H1 (cell line): ENCODE results near the gene IL1A. TPM values are rescaled to one million over a fixed set of nuclear protein-coding genes. Genes with fewer than 3 reads are reported as not detected.

Source experiments
- CTCF ChIA-PET: fragments of 300-600 bp; sonication (Branson Sonifier 250); formaldehyde crosslinking; loops from one replicate; lab custom pipeline; 2021; ENCODE audit not compliant: partially characterized antibody; lab: Charles Lee
- POLR2A ChIA-PET: fragments of 300-600 bp; sonication (Branson Sonifier 250); formaldehyde crosslinking; loops from one replicate; lab custom pipeline; 2021; ENCODE audit warnings: inconsistent platforms; ENCODE audit not compliant: partially characterized antibody; lab: Charles Lee
- DNase-seq, 2 experiments: peaks; one replicate each; pipeline versions ENCODE4 v3.0.0 to v3.0.0-alpha.2; 2010 to 2022; ENCODE audit warnings: low spot score in 2 of 2, low read depth in 1 of 2, mixed read lengths in 1 of 2
- FAIRE-seq: peaks from 2 replicates; lab custom pipeline; 2011; peaks lifted over from hg19 to GRCh38; lab: Jason Lieb, UNC
- H2AFZ ChIP-seq: 2 replicates; pipeline ENCODE4 v1.8.1; 2012; ENCODE audit warnings: low read length, inconsistent platforms
- H2AK5ac ChIP-seq: 2 replicates; pipeline ENCODE4 v1.6.1; 2013; ENCODE audit warnings: low read depth, low read length
- H2BK120ac ChIP-seq: replicated peaks from 2 replicates; pipeline ENCODE3; 2013; ENCODE audit warnings: low read depth, low read length, inconsistent platforms
- H2BK12ac ChIP-seq: 2 replicates; pipeline ENCODE4 v1.6.1; 2013; ENCODE audit warnings: low read depth, low read length
- H2BK15ac ChIP-seq: 2 replicates; pipeline ENCODE4 v1.6.1; 2013; ENCODE audit warnings: low read length
- H2BK20ac ChIP-seq: 2 replicates; pipeline ENCODE4 v1.6.1; 2013; ENCODE audit warnings: low read length
- H2BK5ac ChIP-seq: 2 replicates; pipeline ENCODE4 v1.6.1; 2013; ENCODE audit warnings: low read depth, low read length
- H3K14ac ChIP-seq: 2 replicates; pipeline ENCODE4 v1.6.1; 2013; ENCODE audit warnings: inconsistent platforms; ENCODE audit not compliant: insufficient read length
- H3K18ac ChIP-seq: 2 replicates; pipeline ENCODE4 v1.6.1; 2013; ENCODE audit warnings: low read length; ENCODE audit errors: extremely low read depth
- H3K23ac ChIP-seq: 2 replicates; pipeline ENCODE4 v1.6.1; 2013; ENCODE audit warnings: inconsistent platforms; ENCODE audit not compliant: insufficient read length
- H3K23me2 ChIP-seq: 2 replicates; pipeline ENCODE4 v1.6.1; 2013; ENCODE audit warnings: low read depth, low read length
- H3K27ac ChIP-seq: 2 replicates; pipeline ENCODE4 v1.6.1; 2011; ENCODE audit warnings: low read depth, low read length, inconsistent platforms
- H3K27me3 ChIP-seq, 4 experiments: replicated peaks in 1 of 4; 1 replicate in 1 of 4; 2 replicates in 3 of 4; pipeline versions ENCODE4 v1.6.1 to v1.8.1; 2011 to 2013; ENCODE audit warnings: low read length in 3 of 4, mild to moderate bottlenecking in 3 of 4, inconsistent platforms in 2 of 4, mixed read lengths in 2 of 4, moderate library complexity in 1 of 4; ENCODE audit not compliant: control insufficient read depth in 3 of 4, insufficient read depth in 3 of 4; ENCODE audit errors: extremely low read depth in 1 of 4
- H3K36me3 ChIP-seq, 4 experiments: 2 replicates each; pipeline versions ENCODE4 v1.6.1 to v1.8.1; 2011 to 2013; ENCODE audit warnings: mild to moderate bottlenecking in 4 of 4, low read length in 3 of 4, moderate library complexity in 2 of 4, control low read depth in 1 of 4, inconsistent platforms in 1 of 4; ENCODE audit not compliant: insufficient read depth in 4 of 4, control insufficient read depth in 2 of 4
- H3K4ac ChIP-seq: replicated peaks from 2 replicates; pipeline ENCODE3; 2013; ENCODE audit warnings: low read length, low read depth, mixed read lengths, inconsistent platforms; ENCODE audit not compliant: insufficient read length
- H3K4me1 ChIP-seq, 4 experiments: replicated peaks in 1 of 4; 1 replicate in 1 of 4; 2 replicates in 3 of 4; pipeline versions ENCODE4 v1.6.1 to v1.8.1; 2011 to 2013; ENCODE audit warnings: low read length in 3 of 4, inconsistent platforms in 2 of 4, mixed read lengths in 1 of 4; ENCODE audit not compliant: insufficient read depth in 4 of 4, control insufficient read depth in 3 of 4
- H3K4me2 ChIP-seq, 2 experiments: 2 replicates each; pipeline versions ENCODE4 v1.6.1 to v1.8.1; 2011 to 2013; ENCODE audit warnings: low read depth in 2 of 2, low read length in 2 of 2, control low read depth in 1 of 2, inconsistent platforms in 1 of 2, mild to moderate bottlenecking in 1 of 2; ENCODE audit not compliant: insufficient read depth in 1 of 2
- H3K4me3 ChIP-seq, 4 experiments: fragments of 200-600, 300-600 bp in 1 of 4; sonication (generic), shearing (Covaris generic), sonication (Bioruptor Twin) in 1 of 4; 2 replicates each; pipeline versions ENCODE4 v1.5.1 to v1.8.1; 2011 to 2016; ENCODE audit warnings: low read length in 4 of 4, low read depth in 3 of 4, control low read depth in 2 of 4, inconsistent platforms in 2 of 4, mild to moderate bottlenecking in 2 of 4, mixed read lengths in 1 of 4, moderate library complexity in 1 of 4; ENCODE audit not compliant: insufficient read depth in 2 of 4; ENCODE audit errors: extremely low read depth in 1 of 4
- H3K56ac ChIP-seq: replicated peaks from 2 replicates; pipeline ENCODE3; 2013; ENCODE audit warnings: low read depth, mild to moderate bottlenecking, mixed read lengths, low read length, inconsistent platforms; ENCODE audit not compliant: insufficient read length
- H3K79me1 ChIP-seq: 2 replicates; pipeline ENCODE4 v1.6.1; 2013; ENCODE audit warnings: low read depth, low read length, control low read depth
- H3K79me2 ChIP-seq, 2 experiments: 2 replicates each; pipeline versions ENCODE4 v1.6.1 to v1.8.1; 2012 to 2013; ENCODE audit warnings: low read length in 2 of 2, mild to moderate bottlenecking in 2 of 2, inconsistent platforms in 1 of 2; ENCODE audit not compliant: insufficient read depth in 2 of 2, control insufficient read depth in 1 of 2
- H3K9ac ChIP-seq, 4 experiments: replicated peaks in 1 of 4; 1 replicate in 1 of 4; 2 replicates in 3 of 4; pipeline versions ENCODE4 v1.6.1 to v1.8.1; 2011 to 2013; ENCODE audit warnings: low read depth in 3 of 4, low read length in 3 of 4, control low read depth in 2 of 4, mild to moderate bottlenecking in 2 of 4, moderate library complexity in 2 of 4, inconsistent platforms in 1 of 4; ENCODE audit errors: extremely low read depth in 1 of 4
- H3K9me3 ChIP-seq, 2 experiments: 2 replicates each; pipeline versions ENCODE4 v1.6.1 to v1.8.1; 2012 to 2013; ENCODE audit warnings: mild to moderate bottlenecking in 2 of 2, moderate library complexity in 2 of 2, control low read depth in 1 of 2, inconsistent platforms in 1 of 2, low read depth in 1 of 2, low read length in 1 of 2, mixed read lengths in 1 of 2; ENCODE audit not compliant: insufficient read depth in 2 of 2
- H4K20me1 ChIP-seq, 2 experiments: replicated peaks in 1 of 2; 2 replicates each; pipeline versions ENCODE3 to v1.8.1; 2011 to 2013; ENCODE audit warnings: inconsistent platforms in 2 of 2, low read length in 2 of 2, mild to moderate bottlenecking in 1 of 2; ENCODE audit not compliant: insufficient read depth in 2 of 2, control insufficient read depth in 1 of 2
- H4K5ac ChIP-seq: 2 replicates; pipeline ENCODE4 v1.6.1; 2013; ENCODE audit warnings: low read length, low read depth, mixed read lengths, inconsistent platforms; ENCODE audit not compliant: insufficient read length
- H4K8ac ChIP-seq: 2 replicates; pipeline ENCODE4 v1.8.0; 2013; ENCODE audit warnings: mild to moderate bottlenecking, moderate library complexity, low read length, inconsistent platforms; ENCODE audit not compliant: insufficient read depth; ENCODE audit errors: extremely low read depth
- H4K91ac ChIP-seq: replicated peaks from 2 replicates; pipeline ENCODE3; 2013; ENCODE audit warnings: low read length, mixed read lengths, inconsistent platforms; ENCODE audit not compliant: insufficient read length
- CHD1 ChIP-seq: IDR thresholded peaks from 2 replicates; pipeline ENCODE4 v1.6.1; 2012; ENCODE audit warnings: low read depth, low read length, improper control_type of control experiment
- RXRA ChIP-seq: IDR thresholded peaks from 2 replicates; pipeline ENCODE4 v1.6.1; 2011; ENCODE audit warnings: low read depth, mild to moderate bottlenecking, low read length, moderate library complexity; ENCODE audit not compliant: insufficient read depth
- TCF12 ChIP-seq: IDR thresholded peaks from 2 replicates; pipeline ENCODE4 v1.6.1; 2011; ENCODE audit warnings: low read depth, mild to moderate bottlenecking, low read length
- polyA plus RNA-seq, 7 experiments: library from polyadenylated mRNA; depleted of rRNA in 3 of 7; stranded (reverse) in 5 of 7; unstranded in 2 of 7; fragments of >200 nt in 5 of 7; fragments of 200-250 nt in 2 of 7; gene quantifications; 1 replicate in 5 of 7; 2 replicates in 1 of 7; 4 replicates in 1 of 7; pipeline versions ENCODE4 v1.2.1 to v1.2.3, GENCODE V29; 2011 to 2013; ENCODE audit warnings: missing spikeins in 2 of 7, mixed read lengths in 2 of 7
- total RNA-seq: library from RNA; stranded (reverse); fragmentation: NEBNext Ultra II Directional; extraction: Animal tissue kit (Norgen Biotek cat#: 25700); gene quantifications from 2 replicates; pipeline ENCODE4 v1.2.1, GENCODE V29; 2021

IL1A gene
- total and polyA plus RNA-seq, 2 of the 8 experiments (the other 6 are each of a cell fraction or from before 2014, with no cell fraction given), result 0.32 to 0.74 TPM

DNA sequence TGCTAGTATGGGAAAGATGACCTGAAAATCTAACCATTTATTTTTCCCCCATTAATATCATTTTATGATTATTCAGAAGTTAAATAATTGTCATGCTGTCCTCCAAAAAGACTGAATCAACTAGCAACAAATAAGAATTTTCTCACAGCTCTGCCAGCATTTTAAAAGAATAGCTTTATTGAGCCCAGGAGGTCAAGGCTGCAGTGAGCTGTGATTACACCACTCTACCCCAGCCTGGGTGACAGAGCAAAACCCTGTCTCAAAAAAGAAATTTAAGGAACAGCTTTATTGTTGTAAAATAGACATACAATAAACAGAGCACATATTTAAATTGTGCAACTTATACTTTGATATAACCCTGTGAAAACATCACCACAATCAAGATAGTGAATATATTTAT lies 24.8 kb upstream of the IL1A start:
- Histone ChIP-seq H3K23me2 (no peaks in the 10 kb centered on the region), H3K23ac (no peak overlapping the region), H3K14ac (no peak overlapping the region), H3K36me3 (no peaks in the 10 kb centered on the region)
- TF ChIP-seq CHD1 (no peak), TCF12 (no peak), RXRA (no peak)
- TF ChIP-seq, all 59 proteins: peak for 0
- Histone ChIP-seq H2BK20ac (no peak overlapping the region), H4K8ac (no peak overlapping the region), H2BK12ac (no peak overlapping the region), H3K4ac (no peak overlapping the region), H3K9me3 (no peaks in the 10 kb centered on the region), H3K56ac (no peak overlapping the region), H3K18ac (no peak overlapping the region), H3K4me2 (no peak overlapping the region), H2BK15ac (no peak overlapping the region), H4K91ac (no peak overlapping the region), H2AK5ac (no peak overlapping the region), H3K79me1 (no peaks in the 10 kb centered on the region), H2AFZ (no peak overlapping the region), H3K27ac (no peak overlapping the region), H3K4me3 (no peak overlapping the region), H2BK5ac (no peak overlapping the region), H3K79me2 (no peaks in the 10 kb centered on the region), H3K4me1 (peaks cover 0 to 14% (median 3%) of the 10 kb centered on the region in 4 experiments; a peak in 6 of 7 replicates), H2BK120ac (no peak overlapping the region), H4K5ac (no peak overlapping the region), H3K27me3 (no peaks in the 10 kb centered on the region), H3K9ac (no peak overlapping the region), H4K20me1 (no peaks in the 10 kb centered on the region)
- ChIA-PET CTCF (interaction anchor here (1.6 to 1.8 kb wide), 3 partner anchors 18 to 76 kb away, joined by 4 to 5 read pairs (median 4); no protein-coding TSS in a partner anchor), POLR2A (no interaction called here)
- FAIRE-seq (no peak), DNase-seq (no peak)
